Loucy (cell line): ENCODE measurements around the gene COQ3.

Experiments
- H2AFZ ChIP-seq: fragments of 200-600 bp; sonication (generic); 2 replicates; pipeline ENCODE4 v1.6.0; 2016; ENCODE audit warnings: antibody characterized with exemption, mild to moderate bottlenecking, low read length, moderate library complexity
- H3F3A ChIP-seq: fragments of 200-600 bp; 2 replicates; pipeline ENCODE4 v1.6.0; 2016; ENCODE audit warnings: antibody characterized with exemption, low read depth, mild to moderate bottlenecking
- H3K27me3 ChIP-seq: fragments of 200-600 bp; sonication (generic); 2 replicates; pipeline ENCODE4 v1.6.1; 2014; ENCODE audit warnings: low read length, mild to moderate bottlenecking; ENCODE audit not compliant: insufficient read depth, poor library complexity, severe bottlenecking
- H3K36me3 ChIP-seq: fragments of 200-600 bp; sonication (generic); 2 replicates; pipeline ENCODE4 v1.6.1; 2016; ENCODE audit warnings: low read length; ENCODE audit not compliant: insufficient read depth
- H3K4me1 ChIP-seq: fragments of 200-600 bp; sonication (generic); 2 replicates; pipeline ENCODE4 v1.5.1; 2014; ENCODE audit warnings: low read length, mild to moderate bottlenecking; ENCODE audit not compliant: insufficient read depth, poor library complexity, severe bottlenecking
- H3K4me2 ChIP-seq: fragments of 200-600 bp; sonication (generic); 2 replicates; pipeline ENCODE4 v1.6.0; 2014; ENCODE audit warnings: antibody characterized with exemption, low read length, low read depth, mild to moderate bottlenecking; ENCODE audit not compliant: poor library complexity, severe bottlenecking
- H3K4me3 ChIP-seq: fragments of 200-600 bp; sonication (generic); 2 replicates; pipeline ENCODE4 v1.5.1; 2014; ENCODE audit warnings: low read length, mild to moderate bottlenecking, mixed read lengths; ENCODE audit not compliant: poor library complexity, severe bottlenecking
- H3K79me2 ChIP-seq: fragments of 200-600 bp; sonication (generic); 2 replicates; pipeline ENCODE4 v1.6.1; 2014; ENCODE audit warnings: low read length; ENCODE audit not compliant: insufficient read depth
- H3K9ac ChIP-seq: fragments of 200-600 bp; sonication (generic); 2 replicates; pipeline ENCODE4 v1.6.0; 2014; ENCODE audit warnings: mild to moderate bottlenecking, low read depth, low read length, moderate library complexity; ENCODE audit not compliant: poor library complexity, severe bottlenecking
- H3K9me2 ChIP-seq: fragments of 200-600 bp; sonication (generic); replicated peaks from 2 replicates; pipeline ENCODE4 v1.6.1; 2016; ENCODE audit warnings: low read depth, low read length, mixed read lengths
- H3K9me3 ChIP-seq: fragments of 200-600 bp; sonication (generic); 2 replicates; pipeline ENCODE4 v1.6.1; 2014; ENCODE audit warnings: mild to moderate bottlenecking, antibody characterized with exemption, low read length, low read depth; ENCODE audit not compliant: insufficient read depth
- H4K20me1 ChIP-seq: fragments of 200-600 bp; sonication (generic); 2 replicates; pipeline ENCODE4 v1.6.0; 2014; ENCODE audit warnings: antibody characterized with exemption, low read length, mild to moderate bottlenecking; ENCODE audit not compliant: insufficient read depth, poor library complexity, severe bottlenecking
- CTCF ChIP-seq: fragments of 200-600 bp; sonication (generic); conservative IDR thresholded peaks from 2 replicates; pipeline ENCODE4 v1.5.1; 2014; ENCODE audit warnings: mild to moderate bottlenecking, antibody characterized with exemption, low read length
- EZH2phosphoT487 ChIP-seq: fragments of 200-600 bp; IDR thresholded peaks from 2 replicates; pipeline ENCODE4 v1.6.1; 2018; ENCODE audit warnings: antibody characterized with exemption, mild to moderate bottlenecking, moderate library complexity, borderline replicate concordance

COQ3 gene

GRCh38 chr6:99402448-99402847 is 8.5 kb upstream of the COQ3 start:
- H3K4me1 ChIP-seq: no peaks in the 10 kb centered on the region
- H3K36me3 ChIP-seq: peaks cover 95% of the 10 kb centered on the region
- TF ChIP-seq CTCF: no peak
- no peak for TF ChIP-seq EZH2phosphoT487
- H3K4me3 ChIP-seq: no peak overlapping the region
- no peaks in the 10 kb centered on the region; the same call in 1 of the 2 replicates for H3F3A ChIP-seq
- H3K79me2 ChIP-seq: no peaks in the 10 kb centered on the region
- no peaks in the 10 kb centered on the region for H4K20me1 ChIP-seq
- no peak overlapping the region for H3K4me2 ChIP-seq
- no peaks in the 10 kb centered on the region for H3K27me3 ChIP-seq
- H3K9ac ChIP-seq: no peak overlapping the region
- no peaks in the 10 kb centered on the region for H3K9me3 ChIP-seq
- no peak overlapping the region for H2AFZ ChIP-seq
- no peaks in the 10 kb centered on the region for H3K9me2 ChIP-seq

- H3K36me3 ChIP-seq: peaks cover 47% of the 10 kb centered on the region
Measured at GRCh38 chr6:99397287-99397686, 3.3 kb upstream of the COQ3 start.

DNA sequence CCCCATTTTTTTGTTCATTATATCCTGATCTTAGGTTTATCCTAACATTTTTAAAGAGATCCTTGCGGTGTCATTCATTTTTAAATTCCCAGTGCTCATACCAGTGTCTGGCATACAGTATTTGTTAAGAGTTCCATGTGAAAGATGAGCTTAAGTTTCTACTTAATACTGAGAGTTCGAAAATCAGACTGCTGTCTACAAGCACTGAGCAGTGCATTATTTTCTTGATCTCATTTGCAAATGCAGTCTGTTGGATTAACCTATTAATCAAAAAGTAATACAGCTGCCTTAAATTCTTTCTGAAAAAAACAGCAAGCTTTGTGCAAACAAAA is 663 bp downstream of the COQ3 start:
- Histone ChIP-seq H3K9ac (peak overlapping the region; percentile 69), H4K20me1 (no peaks in the 10 kb centered on the region), H3K27me3 (no peaks in the 10 kb centered on the region), H3K4me1 (no peaks in the 10 kb centered on the region), H3K9me2 (no peaks in the 10 kb centered on the region), H3F3A (no peaks in the 10 kb centered on the region), H3K4me2 (peak overlapping the region; percentile 59), H3K79me2 (no peaks in the 10 kb centered on the region), H3K36me3 (peaks cover 11% of the 10 kb centered on the region; the same call in 1 of the 2 replicates), H3K9me3 (no peaks in the 10 kb centered on the region), H2AFZ (peak overlapping the region; percentile 96), H3K4me3 (peak overlapping the region; percentile 79)
- TF ChIP-seq EZH2phosphoT487 (no peak), CTCF (no peak)

More at GRCh38 chr6:99397287-99397686, 3.3 kb upstream of the COQ3 start:
- TF ChIP-seq CTCF: no peak
- no peak for TF ChIP-seq EZH2phosphoT487
- H3K79me2 ChIP-seq: no peaks in the 10 kb centered on the region
- no peak overlapping the region for H3K4me3 ChIP-seq
- H3K27me3 ChIP-seq: no peaks in the 10 kb centered on the region
- no peak overlapping the region for H2AFZ ChIP-seq
- H3K9ac ChIP-seq: no peak overlapping the region
- no peaks in the 10 kb centered on the region for H4K20me1 ChIP-seq
- H3K4me2 ChIP-seq: no peak overlapping the region
- H3F3A ChIP-seq: no peaks in the 10 kb centered on the region; the same call in 1 of the 2 replicates
- H3K4me1 ChIP-seq: no peaks in the 10 kb centered on the region
- no peaks in the 10 kb centered on the region for H3K9me2 ChIP-seq
- H3K9me3 ChIP-seq: no peaks in the 10 kb centered on the region
